ENCODE data around the gene HS3ST6. TPM values are rescaled to one million over a fixed set of nuclear protein-coding genes. Genes with fewer than 3 reads are reported as not detected.
"Not testable (repeated sequence)": the region's sequence is repeated elsewhere in the genome, so short reads cannot be mapped to it uniquely, and the experiment has no call there.

Gene HS3ST6
- total RNA-seq, 1 experiment from 2014 or later, result not detected

GRCh38 chr16:1887711-1888354 lies 30.4 kb downstream of the HS3ST6 start:
- H4K20me1 ChIP-seq (ENCODE audit: low read length), result no peaks in the 10 kb centered on the region
- intact Hi-C loops (cut with micrococcal nuclease), result no loop called here
- no peaks in the 10 kb centered on the region for H3K36me3 ChIP-seq (ENCODE audit: low read depth, low read length)
- H3K79me2 ChIP-seq (ENCODE audit: low read length), result no peaks in the 10 kb centered on the region
- no peak overlapping the region for H2AFZ ChIP-seq (ENCODE audit: low read length)
- peaks cover 11% of the 10 kb centered on the region for H3K27me3 ChIP-seq (ENCODE audit: low read length)
- H3K4me2 ChIP-seq (ENCODE audit: low read length), result no peak overlapping the region
- H3K9me2 ChIP-seq (replicated peaks; ENCODE audit: low read length), result no peaks in the 10 kb centered on the region
- ATAC-seq (no peak), DNase-seq (no peak)
- H3K27ac ChIP-seq (ENCODE audit: low read length), result no peak overlapping the region
- no peaks in the 10 kb centered on the region for H3K9me3 ChIP-seq (ENCODE audit: low read length)
- no peaks in the 10 kb centered on the region for H3K4me1 ChIP-seq (ENCODE audit: insufficient read depth, low read length)
- H3F3A ChIP-seq (ENCODE audit: low read length, unreplicated experiment), result no peaks in the 10 kb centered on the region
- ChIA-PET POLR2A (ENCODE audit: unreplicated experiment) (no interaction called here), CTCF (no interaction called here)
- no peak overlapping the region for H3K9ac ChIP-seq (ENCODE audit: low read length)
- no TSS peak for BruUV-seq (replicated peaks)
- TF ChIP-seq EZH2 (IDR thresholded peaks at IDR 0.05; ENCODE audit: low read length, unreplicated experiment) (no peak), EZH2phosphoT487 (IDR thresholded peaks at IDR 0.05; ENCODE audit: borderline replicate concordance, low read length) (no peak), CTCF (conservative IDR thresholded peaks at IDR 0.05; ENCODE audit: low read depth, low read length) (no peak)
- no peak overlapping the region for H3K4me3 ChIP-seq (ENCODE audit: low read length)

- H3K27me3 ChIP-seq (ENCODE audit: low read length), result peaks cover 1% of the 10 kb centered on the region; the same call in 1 of the 2 replicates
- DNase-seq, result no peak
- POLR2A ChIA-PET (ENCODE audit: unreplicated experiment), result no interaction called here
- no peak for ATAC-seq
- TF ChIP-seq EZH2 (IDR thresholded peaks at IDR 0.05; ENCODE audit: low read length, unreplicated experiment), result no peak
- no peak for TF ChIP-seq CTCF (conservative IDR thresholded peaks at IDR 0.05; ENCODE audit: low read depth, low read length)
- no peak for TF ChIP-seq EZH2phosphoT487 (IDR thresholded peaks at IDR 0.05; ENCODE audit: borderline replicate concordance, low read length)
- H3K27ac ChIP-seq (ENCODE audit: low read length), result no peak overlapping the region
- H3K4me3 ChIP-seq (ENCODE audit: low read length), result no peak overlapping the region
- no peak overlapping the region for H2AFZ ChIP-seq (ENCODE audit: low read length)
- H3K9me3 ChIP-seq (ENCODE audit: low read length), result no peaks in the 10 kb centered on the region
- no peak overlapping the region for H3K9ac ChIP-seq (ENCODE audit: low read length)
- H3K79me2 ChIP-seq (ENCODE audit: low read length), result no peaks in the 10 kb centered on the region
- no peaks in the 10 kb centered on the region for H3K36me3 ChIP-seq (ENCODE audit: low read depth, low read length)
- BruUV-seq (replicated peaks), result no TSS peak
- H3K4me1 ChIP-seq (ENCODE audit: insufficient read depth, low read length), result no peaks in the 10 kb centered on the region
- no peaks in the 10 kb centered on the region for H4K20me1 ChIP-seq (ENCODE audit: low read length)
- intact Hi-C loops (cut with micrococcal nuclease), result no loop called here
- H3K9me2 ChIP-seq (replicated peaks; ENCODE audit: low read length), result no peaks in the 10 kb centered on the region
- CTCF ChIA-PET, result no interaction called here
- no peak overlapping the region for H3K4me2 ChIP-seq (ENCODE audit: low read length)
- H3F3A ChIP-seq (ENCODE audit: low read length, unreplicated experiment), result no peaks in the 10 kb centered on the region
Measured at GRCh38 chr16:1884889-1885288, 33.3 kb downstream of the HS3ST6 start.

- H3K27me3 ChIP-seq (ENCODE audit: low read length), result no peaks in the 10 kb centered on the region
- H3F3A ChIP-seq (ENCODE audit: low read length, unreplicated experiment), result no peaks in the 10 kb centered on the region
- H3K9ac ChIP-seq (ENCODE audit: low read length), result no peak overlapping the region
- TF ChIP-seq EZH2phosphoT487 (IDR thresholded peaks at IDR 0.05; ENCODE audit: borderline replicate concordance, low read length), result no peak
- peak; percentile 39; the same call in 1 of the 2 replicates for TF ChIP-seq CTCF (conservative IDR thresholded peaks at IDR 0.05; ENCODE audit: low read depth, low read length)
- H3K4me2 ChIP-seq (ENCODE audit: low read length), result no peak overlapping the region
- CTCF ChIA-PET, result no interaction called here
- H2AFZ ChIP-seq (ENCODE audit: low read length), result no peak overlapping the region
- H3K36me3 ChIP-seq (ENCODE audit: low read depth, low read length), result no peaks in the 10 kb centered on the region
- no peaks in the 10 kb centered on the region for H3K79me2 ChIP-seq (ENCODE audit: low read length)
- intact Hi-C loops (cut with micrococcal nuclease), result no loop called here
- DNase-seq, result peak; percentile 34
- H3K9me3 ChIP-seq (ENCODE audit: low read length), result no peaks in the 10 kb centered on the region
- no peak for ATAC-seq
- H3K9me2 ChIP-seq (replicated peaks; ENCODE audit: low read length), result no peaks in the 10 kb centered on the region
- no TSS peak for BruUV-seq (replicated peaks)
- H4K20me1 ChIP-seq (ENCODE audit: low read length), result no peaks in the 10 kb centered on the region
- no peak overlapping the region for H3K4me3 ChIP-seq (ENCODE audit: low read length)
- H3K4me1 ChIP-seq (ENCODE audit: insufficient read depth, low read length), result no peaks in the 10 kb centered on the region
- POLR2A ChIA-PET (ENCODE audit: unreplicated experiment), result no interaction called here
- no peak overlapping the region for H3K27ac ChIP-seq (ENCODE audit: low read length)
Measured at GRCh38 chr16:1884155-1884760, 34.0 kb downstream of the HS3ST6 start.

GRCh38 chr16:1881172-1881571 lies 37.0 kb downstream of the HS3ST6 start:
- H3K79me2 ChIP-seq (ENCODE audit: low read length); H3K9me2 ChIP-seq (replicated peaks; ENCODE audit: low read length); BruUV-seq (replicated peaks); H3K4me3 ChIP-seq (ENCODE audit: low read length); H3F3A ChIP-seq (ENCODE audit: low read length, unreplicated experiment); H3K9me3 ChIP-seq (ENCODE audit: low read length); POLR2A ChIA-PET (ENCODE audit: unreplicated experiment); H2AFZ ChIP-seq (ENCODE audit: low read length); H4K20me1 ChIP-seq (ENCODE audit: low read length); H3K27ac ChIP-seq (ENCODE audit: low read length); intact Hi-C loops (cut with micrococcal nuclease); ATAC-seq; H3K9ac ChIP-seq (ENCODE audit: low read length); H3K36me3 ChIP-seq (ENCODE audit: low read depth, low read length); H3K4me2 ChIP-seq (ENCODE audit: low read length); DNase-seq; H3K4me1 ChIP-seq (ENCODE audit: insufficient read depth, low read length); H3K27me3 ChIP-seq (ENCODE audit: low read length); CTCF ChIA-PET: not testable (repeated sequence)
